Transverse colon (tissue), 4 donors: ENCODE measurements around the gene DMRTB1. TPM values are rescaled to one million over a fixed set of nuclear protein-coding genes. Genes with fewer than 3 reads are reported as not detected.

Experiments used
- DNase-seq: peaks from one replicate; pipeline ENCODE4 v3.0.0-alpha.2; 2019
- H3K27ac ChIP-seq, 4 donors: fragments of 200-600 bp; sonication (generic); 2 replicates each; pipeline ENCODE4 v1.5.1; 2016 to 2018; ENCODE audit warnings: inconsistent platforms in 4 of 4
- H3K27me3 ChIP-seq: fragments of 200-600 bp; sonication (generic); 2 replicates; pipeline ENCODE4 v1.5.1; 2017; ENCODE audit warnings: inconsistent platforms
- H3K36me3 ChIP-seq, 4 donors: fragments of 200-600 bp; sonication (generic); 2 replicates each; pipeline ENCODE4 v1.5.1; 2017 to 2019; ENCODE audit warnings: inconsistent platforms in 4 of 4
- H3K4me1 ChIP-seq, 4 donors: fragments of 200-600 bp; sonication (generic); 2 replicates each; pipeline ENCODE4 v1.5.1; 2017 to 2020; ENCODE audit warnings: inconsistent platforms in 4 of 4
- H3K4me3 ChIP-seq, 4 donors: fragments of 200-600 bp; sonication (generic); 1 replicate in 1 of 4; 2 replicates in 3 of 4; pipeline versions ENCODE4 v1.5.1 to v1.6.1; 2017 to 2019; ENCODE audit warnings: inconsistent platforms in 4 of 4
- H3K9me3 ChIP-seq, 2 donors: fragments of 200-600 bp; sonication (generic); 2 replicates each; pipeline ENCODE4 v1.5.1; 2017 to 2019; ENCODE audit warnings: inconsistent platforms in 2 of 2
- EP300 ChIP-seq: sonication (generic); formaldehyde crosslinking; IDR thresholded peaks from one replicate; pipeline ENCODE4 v1.6.1; 2017; ENCODE audit warnings: antibody characterized with exemption, low read depth
- POLR2A ChIP-seq: fragments of 450-650 bp; IDR thresholded peaks from one replicate; pipeline ENCODE4 v1.6.1; 2016; ENCODE audit warnings: antibody characterized with exemption, mild to moderate bottlenecking, moderate library complexity
- POLR2AphosphoS5 ChIP-seq, 3 donors: sonication (generic); formaldehyde crosslinking; IDR thresholded peaks; one replicate each; pipeline ENCODE4 v1.6.1; 2016; ENCODE audit warnings: antibody characterized with exemption in 3 of 3
- WGBS, 2 donors: methylation state at CpG; one replicate each; pipeline ENCODE4 v1.1.5; 2018; ENCODE audit warnings: low coverage in 1 of 2; 5-methylcytosine and 5-hydroxymethylcytosine counted together
- in situ Hi-C, 4 donors: fragments of 200-750 bp; cut with MboI; loops; one replicate each; pipeline versions ENCODE4 v1.15.0 to v1.15.1; 2017; ENCODE audit warnings: low sequenced_read_pairs in 3 of 4, low pct_ligation_motif_present in 1 of 4, low pct_unique_long_range_greater_than_20kb in 1 of 4
- intact Hi-C: fragments of 100-400 bp; cut with DNase I; formaldehyde crosslinking; loops from one replicate; pipeline ENCODE4 v1.15.1; 2023; ENCODE audit warnings: low total_unique reads
- total RNA-seq, 4 donors: library from RNA; depleted of rRNA; stranded (reverse); fragments of >200 nt; gene quantifications; one replicate each; pipeline ENCODE4 v1.1.0, GENCODE V29; 2016
- TF ChIP-seq, protein P1 (sequence below), 5 experiments: fragments of 200-600 bp in 3 of 5; fragments of 450-650 bp in 2 of 5; sonication (generic) in 3 of 5; IDR thresholded peaks; 1 replicate in 2 of 5; 2 replicates in 3 of 5; pipeline ENCODE4 v1.5.1; 2016 to 2017; ENCODE audit warnings: antibody characterized with exemption in 5 of 5, inconsistent platforms in 3 of 5, mild to moderate bottlenecking in 2 of 5, moderate library complexity in 1 of 5

The DMRTB1 gene
- total RNA-seq, 4 donors from 2014 or later: not detected

DNA sequence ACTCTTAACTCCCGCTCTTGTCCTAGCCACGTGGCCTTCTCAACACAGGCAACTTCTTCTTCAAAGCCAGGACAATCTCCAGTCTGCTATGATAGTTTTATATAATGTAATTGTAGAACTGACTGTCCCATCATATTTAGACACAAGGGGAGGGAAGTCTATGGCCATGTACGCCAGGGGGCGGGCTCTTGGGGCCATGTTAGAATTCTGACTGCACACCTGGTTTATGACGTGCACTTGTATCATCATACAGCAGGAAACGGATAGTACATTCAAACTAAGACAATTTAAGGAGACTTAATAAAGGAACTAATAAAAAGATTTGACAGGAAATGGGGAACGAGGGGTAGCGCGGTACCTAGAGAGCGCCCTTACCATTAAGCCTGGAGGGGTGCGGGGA, 21.5 kb downstream of the DMRTB1 start:
- in situ Hi-C loops (loop anchor here in 3 of 4 donors (10.0 to 25.0 kb wide), 3 partner anchors 204 to 282 kb away; no protein-coding TSS in a partner anchor), intact Hi-C loops (loop anchor here (5.0 kb wide), 1 partner anchor 277 kb away; no protein-coding TSS in a partner anchor)
- H3K4me1 ChIP-seq: no peaks in the 10 kb centered on the region
- 76 to 83% methylated on average over 10 to 11 of the region's 11 CpGs for WGBS, 2 donors
- no peak for DNase-seq
- no peak overlapping the region for H3K4me3 ChIP-seq
- H3K36me3 ChIP-seq: no peaks in the 10 kb centered on the region
- H3K27me3 ChIP-seq: peaks cover 10% of the 10 kb centered on the region
- TF ChIP-seq, protein P1, sequence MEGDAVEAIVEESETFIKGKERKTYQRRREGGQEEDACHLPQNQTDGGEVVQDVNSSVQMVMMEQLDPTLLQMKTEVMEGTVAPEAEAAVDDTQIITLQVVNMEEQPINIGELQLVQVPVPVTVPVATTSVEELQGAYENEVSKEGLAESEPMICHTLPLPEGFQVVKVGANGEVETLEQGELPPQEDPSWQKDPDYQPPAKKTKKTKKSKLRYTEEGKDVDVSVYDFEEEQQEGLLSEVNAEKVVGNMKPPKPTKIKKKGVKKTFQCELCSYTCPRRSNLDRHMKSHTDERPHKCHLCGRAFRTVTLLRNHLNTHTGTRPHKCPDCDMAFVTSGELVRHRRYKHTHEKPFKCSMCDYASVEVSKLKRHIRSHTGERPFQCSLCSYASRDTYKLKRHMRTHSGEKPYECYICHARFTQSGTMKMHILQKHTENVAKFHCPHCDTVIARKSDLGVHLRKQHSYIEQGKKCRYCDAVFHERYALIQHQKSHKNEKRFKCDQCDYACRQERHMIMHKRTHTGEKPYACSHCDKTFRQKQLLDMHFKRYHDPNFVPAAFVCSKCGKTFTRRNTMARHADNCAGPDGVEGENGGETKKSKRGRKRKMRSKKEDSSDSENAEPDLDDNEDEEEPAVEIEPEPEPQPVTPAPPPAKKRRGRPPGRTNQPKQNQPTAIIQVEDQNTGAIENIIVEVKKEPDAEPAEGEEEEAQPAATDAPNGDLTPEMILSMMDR (IDR thresholded peaks at IDR 0.05): no peak
- TF ChIP-seq POLR2AphosphoS5 (IDR thresholded peaks at IDR 0.05) (no peak), POLR2A (no peak), EP300 (no peak)
- H3K9me3 ChIP-seq: no peaks in the 10 kb centered on the region
- H3K27ac ChIP-seq: no peak overlapping the region

DNA sequence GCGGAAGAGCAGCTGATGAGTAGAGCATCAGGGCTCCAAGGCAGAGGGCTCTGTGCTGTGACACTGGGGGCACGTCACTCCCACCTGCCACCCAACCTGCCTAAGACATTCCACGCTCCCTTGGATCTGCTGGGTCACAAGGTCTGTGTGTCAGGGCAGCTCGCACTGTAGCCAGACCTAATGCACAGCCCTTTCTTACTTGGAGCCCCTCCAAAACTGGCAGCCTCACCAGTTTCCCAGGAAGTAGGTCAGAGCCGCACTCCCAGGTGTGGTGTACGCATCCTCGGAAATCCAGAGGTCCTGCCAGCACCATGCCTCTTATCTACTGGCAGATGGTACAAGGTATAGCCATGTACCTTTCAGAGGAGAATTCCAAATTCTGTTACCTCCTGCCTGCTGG, 22.3 kb downstream of the DMRTB1 start:
- Histone ChIP-seq H3K27ac (no peak overlapping the region), H3K9me3 (no peaks in the 10 kb centered on the region), H3K4me1 (no peaks in the 10 kb centered on the region), H3K36me3 (no peaks in the 10 kb centered on the region), H3K27me3 (peaks cover 18% of the 10 kb centered on the region), H3K4me3 (no peak overlapping the region)
- DNase-seq: no peak
- 78% methylated on average over 7 of the region's 7 CpGs; no CpG with 5 or more reads in 1 of the 2 donors for WGBS, 2 donors
- intact Hi-C loops: loop anchor here (5.0 kb wide), 1 partner anchor 276 kb away; no protein-coding TSS in a partner anchor
- TF ChIP-seq POLR2AphosphoS5 (IDR thresholded peaks at IDR 0.05): no peak
- TF ChIP-seq, protein P1 (IDR thresholded peaks at IDR 0.05): no peak
- no peak for TF ChIP-seq EP300
- no peak for TF ChIP-seq POLR2A
- in situ Hi-C loops: loop anchor here in 3 of 4 donors (10.0 to 25.0 kb wide), 3 partner anchors 203 to 281 kb away; no protein-coding TSS in a partner anchor

DNA sequence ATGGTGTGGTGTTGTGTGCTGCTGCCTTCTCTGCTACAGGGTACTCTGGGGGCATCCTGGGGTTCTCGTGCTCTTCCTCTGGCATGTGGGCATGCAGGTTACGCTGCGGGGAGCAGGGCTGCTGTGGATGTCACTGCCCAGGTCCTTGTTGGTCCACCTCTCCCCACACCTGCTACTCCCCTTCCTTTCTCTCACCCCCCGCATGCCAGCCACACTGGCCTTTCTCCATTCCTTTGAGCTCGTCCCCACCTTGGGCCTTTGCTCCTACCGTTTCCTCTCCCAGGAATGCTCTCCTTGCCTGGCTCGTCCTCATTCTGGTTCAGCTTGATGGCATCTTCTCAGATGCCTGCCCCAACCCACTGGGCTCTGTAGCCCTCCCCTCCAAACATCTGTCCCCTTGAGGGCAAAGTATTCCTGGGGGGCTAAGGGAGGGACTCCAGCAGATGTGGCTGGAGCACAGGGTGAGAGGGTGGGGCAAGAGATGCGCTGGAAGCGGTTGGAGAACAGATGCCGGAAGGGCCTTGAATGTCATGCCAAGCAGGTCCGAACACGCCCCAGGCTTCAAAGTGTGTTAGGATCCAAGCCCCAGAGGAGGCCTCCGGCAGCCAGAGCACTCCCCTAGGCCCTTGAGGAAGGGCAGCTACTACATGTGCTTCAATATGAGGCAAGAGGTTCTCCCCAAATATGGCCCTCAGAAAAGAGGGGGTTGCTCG, 23.4 kb downstream of the DMRTB1 start:
- peaks cover 30% of the 10 kb centered on the region for H3K27me3 ChIP-seq
- no peaks in the 10 kb centered on the region for H3K36me3 ChIP-seq
- no peak overlapping the region for H3K4me3 ChIP-seq
- 78 to 88% methylated on average over 5 to 14 of the region's 14 CpGs for WGBS, 2 donors
- TF ChIP-seq POLR2AphosphoS5 (IDR thresholded peaks at IDR 0.05): no peak
- TF ChIP-seq, protein P1 (IDR thresholded peaks at IDR 0.05): no peak
- TF ChIP-seq EP300: no peak
- TF ChIP-seq POLR2A: no peak
- no peak for DNase-seq
- H3K27ac ChIP-seq: no peak overlapping the region
- intact Hi-C loops: loop anchor here (5.0 kb wide), 1 partner anchor 275 kb away; no protein-coding TSS in a partner anchor
- H3K9me3 ChIP-seq: no peaks in the 10 kb centered on the region
- in situ Hi-C loops: loop anchor here in 3 of 4 donors (10.0 to 25.0 kb wide), 3 partner anchors 202 to 280 kb away; no protein-coding TSS in a partner anchor
- no peaks in the 10 kb centered on the region for H3K4me1 ChIP-seq

DNA sequence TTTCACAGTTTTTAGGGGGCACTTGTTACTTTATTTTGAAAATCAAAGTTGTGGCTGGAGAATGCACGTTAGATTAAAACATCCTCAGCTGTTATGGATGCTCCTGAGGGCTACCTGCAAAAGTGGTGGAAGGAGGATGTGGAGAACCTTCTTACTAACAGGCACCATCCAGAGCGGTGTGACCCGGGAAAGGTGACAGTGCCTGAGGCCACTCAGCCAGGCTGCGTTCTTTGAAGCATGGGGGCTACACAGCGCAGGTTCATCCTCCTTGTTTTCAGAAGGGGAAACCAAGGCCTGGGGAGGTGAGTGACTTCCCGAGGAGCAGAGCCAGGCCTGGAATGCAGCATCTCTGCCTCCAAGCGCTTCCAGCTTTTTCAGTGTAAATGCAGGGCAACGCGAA, 24.0 kb downstream of the DMRTB1 start:
- H3K36me3 ChIP-seq: no peaks in the 10 kb centered on the region
- TF ChIP-seq, protein P1 (IDR thresholded peaks at IDR 0.05): no peak
- TF ChIP-seq POLR2AphosphoS5 (IDR thresholded peaks at IDR 0.05): no peak
- TF ChIP-seq EP300: no peak
- no peak for TF ChIP-seq POLR2A
- H3K27me3 ChIP-seq: peaks cover 35% of the 10 kb centered on the region
- in situ Hi-C loops: loop anchor here in 3 of 4 donors (10.0 to 25.0 kb wide), 3 partner anchors 202 to 279 kb away; no protein-coding TSS in a partner anchor
- H3K4me3 ChIP-seq: no peak overlapping the region
- no peaks in the 10 kb centered on the region for H3K4me1 ChIP-seq
- intact Hi-C loops: loop anchor here (5.0 kb wide), 1 partner anchor 274 kb away; no protein-coding TSS in a partner anchor
- H3K27ac ChIP-seq: no peak overlapping the region
- 86% methylated on average over 9 of the region's 9 CpGs; no CpG with 5 or more reads in 1 of the 2 donors for WGBS, 2 donors
- no peak for DNase-seq
- no peaks in the 10 kb centered on the region for H3K9me3 ChIP-seq
